CD1c-positive myeloid dendritic cell (primary cell): Measurements from ENCODE around the gene DCLRE1B.

Experiments
- DNase-seq: peaks from one replicate; pipeline ENCODE4 v3.0.0-alpha.2; 2016; ENCODE audit errors: extremely low spot score

Gene DCLRE1B

DNA sequence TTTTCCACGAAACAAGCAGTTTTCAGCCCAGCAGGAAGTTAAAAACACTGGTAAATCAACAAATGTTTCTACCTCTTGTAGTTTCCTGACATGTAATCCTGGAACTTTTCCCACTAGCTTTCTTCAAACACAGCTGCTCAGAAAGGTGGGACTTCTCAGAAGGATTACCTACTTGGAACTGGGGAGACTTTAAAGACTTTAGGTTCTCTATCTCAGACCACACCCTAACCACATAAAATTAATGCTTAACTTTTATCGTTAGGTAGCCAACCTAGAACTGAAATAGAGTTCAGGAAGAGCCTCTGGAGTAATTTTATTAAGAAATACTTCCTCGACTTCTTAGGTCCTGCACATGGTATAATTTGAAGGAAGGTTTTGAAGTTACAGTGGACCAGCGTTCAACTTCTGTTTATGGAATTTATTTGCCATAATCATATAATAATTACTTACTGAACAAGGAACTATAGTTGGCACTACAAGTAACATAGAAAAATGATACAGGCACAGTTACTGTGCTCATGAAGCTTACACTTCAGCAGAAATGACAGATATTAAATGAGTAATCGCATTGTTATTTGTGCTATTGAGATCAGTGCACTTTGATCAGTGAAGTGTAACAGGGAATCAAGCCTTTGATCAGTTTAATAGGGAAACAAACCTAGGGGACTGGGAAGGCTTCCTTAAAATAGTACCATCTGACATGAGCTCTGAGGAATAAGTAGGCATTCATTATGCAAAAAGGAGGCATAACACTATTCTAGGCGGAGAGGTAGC, 17.5 kb upstream of the DCLRE1B start, which contains the start of gene BCL2L15:
Gene BCL2L15 (minus strand): TSS at position 180 of the 774 bp plus-strand sequence. CDS start 206 bp downstream, outside the sequence.
- DNase-seq: no peak

DNA sequence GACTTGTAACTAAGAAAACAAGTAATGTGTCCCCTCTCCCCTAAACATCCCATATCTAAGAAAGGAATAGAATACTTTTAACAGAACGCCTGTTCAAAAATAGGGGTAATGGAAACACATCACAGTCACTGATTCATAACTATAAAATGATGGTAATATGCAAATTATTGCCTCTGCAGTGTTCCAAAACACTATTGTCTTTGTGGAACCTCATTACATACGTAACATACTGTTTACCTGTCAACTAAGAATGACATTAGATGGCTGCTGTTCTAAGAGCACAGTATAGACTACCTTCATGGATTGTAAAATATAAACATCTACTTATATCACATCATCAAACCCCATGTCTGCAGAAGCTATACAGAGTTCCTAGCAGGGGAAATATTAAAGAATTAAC, 14.3 kb upstream of the DCLRE1B start:
- DNase-seq: no peak

- no peak for DNase-seq
Observed at GRCh38 chr1:113891631-113892220, 13.4 kb upstream of the DCLRE1B start.

DNA sequence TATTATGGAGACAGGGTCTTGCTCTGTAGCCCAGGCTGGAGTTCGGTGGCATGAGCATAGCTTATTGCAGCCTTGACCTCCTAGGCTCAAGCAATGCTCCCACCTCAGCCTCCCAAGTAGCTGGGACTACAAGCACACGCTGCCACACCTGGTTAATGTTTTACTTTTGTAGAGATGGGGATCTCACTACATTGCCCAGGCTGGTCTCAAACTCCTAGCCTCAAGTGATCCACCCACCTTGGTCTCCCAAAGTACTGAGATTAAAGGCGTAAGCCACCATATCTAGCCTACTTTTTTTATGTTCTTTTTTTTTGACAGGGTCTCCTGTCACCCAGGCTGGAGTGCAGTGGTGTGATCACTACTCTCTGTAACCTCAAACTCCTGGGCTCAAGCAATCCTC, 11.9 kb upstream of the DCLRE1B start:
- no peak for DNase-seq

DNA sequence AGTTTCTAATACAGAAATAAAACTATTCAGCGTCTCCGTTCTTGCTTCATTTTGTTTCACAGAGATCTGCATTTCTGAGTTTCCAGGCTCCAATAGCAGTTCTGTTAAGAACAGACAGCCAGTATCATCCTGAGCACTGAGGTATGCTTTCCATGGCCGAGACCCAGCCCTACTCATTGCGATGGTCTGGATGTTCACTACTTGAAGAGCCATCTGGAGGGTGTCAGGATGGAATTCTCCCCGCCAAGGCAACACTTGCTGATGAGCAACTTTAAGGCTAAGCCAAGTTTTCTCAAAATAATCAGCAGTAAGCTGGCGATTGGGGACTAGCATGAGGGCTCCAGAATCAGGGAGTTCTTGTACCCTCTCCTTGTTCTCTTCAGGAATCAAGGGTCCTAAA, 10.0 kb upstream of the DCLRE1B start:
- no peak for DNase-seq

DNA sequence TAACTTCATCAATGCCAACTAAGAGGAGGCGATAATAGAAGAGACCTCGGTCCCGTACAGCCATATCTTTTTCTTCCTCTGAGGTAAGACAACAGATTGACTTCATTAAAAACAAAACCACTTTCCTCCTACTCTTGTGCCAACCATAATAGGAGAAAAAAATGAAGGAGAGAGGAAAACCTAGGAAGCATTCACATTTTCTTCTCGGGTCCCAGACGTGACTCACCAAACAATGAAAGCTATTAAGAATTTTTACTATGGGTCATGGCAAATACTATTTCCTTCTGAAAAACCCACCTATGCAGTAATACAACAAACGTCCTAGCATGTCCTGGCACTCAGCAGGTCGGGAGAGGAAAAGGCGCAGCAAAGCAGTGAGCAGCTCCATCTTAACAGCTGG, 9.2 kb upstream of the DCLRE1B start:
- DNase-seq: no peak

GRCh38 chr1:113898241-113898814, 6.8 kb upstream of the DCLRE1B start:
- no peak for DNase-seq

- no peak for DNase-seq
Observed at GRCh38 chr1:113899111-113899510, 6.0 kb upstream of the DCLRE1B start.

- no peak for DNase-seq
Observed at GRCh38 chr1:113901191-113901590, 3.9 kb upstream of the DCLRE1B start.

DNA sequence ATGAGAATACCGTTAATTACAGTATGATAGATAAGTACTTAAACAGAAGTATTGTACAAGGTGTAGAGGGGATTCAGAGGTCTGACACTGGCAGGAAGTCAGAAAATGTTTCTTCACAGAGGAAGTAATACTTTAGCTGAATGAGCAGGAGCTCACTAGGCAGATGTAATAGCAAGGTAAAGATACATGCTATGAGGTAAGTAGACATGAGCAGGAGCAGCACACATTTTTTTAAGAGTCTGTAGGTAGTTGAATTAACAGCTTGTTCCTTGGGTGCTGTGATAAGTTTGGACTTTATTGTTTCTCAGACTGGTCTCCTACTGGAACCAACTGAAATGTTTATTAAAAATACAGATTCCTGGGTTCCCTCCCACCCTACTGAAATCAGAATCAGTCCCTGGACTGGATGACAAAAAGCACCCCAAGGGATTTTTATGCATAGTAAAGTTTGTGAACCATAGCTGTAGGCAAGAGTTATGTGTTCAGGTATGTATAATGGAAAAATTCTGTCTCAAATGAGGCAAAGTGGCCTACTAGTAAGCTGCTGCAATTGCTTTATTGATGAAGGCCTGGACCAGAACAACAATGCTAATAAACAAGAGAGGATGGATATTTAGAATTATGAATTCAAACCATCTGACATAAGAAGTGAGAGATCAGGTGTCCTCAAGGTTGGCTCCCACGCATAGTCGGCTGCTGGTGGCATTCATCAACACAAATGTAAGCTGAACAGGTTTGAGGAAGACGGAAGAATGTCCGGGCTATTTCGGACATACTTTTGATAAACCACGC, 1.4 kb upstream of the DCLRE1B start:
- DNase-seq: no peak

- DNase-seq: peak; percentile 71
Observed at GRCh38 chr1:113904293-113904673, 843 bp upstream of the DCLRE1B start.

DNA sequence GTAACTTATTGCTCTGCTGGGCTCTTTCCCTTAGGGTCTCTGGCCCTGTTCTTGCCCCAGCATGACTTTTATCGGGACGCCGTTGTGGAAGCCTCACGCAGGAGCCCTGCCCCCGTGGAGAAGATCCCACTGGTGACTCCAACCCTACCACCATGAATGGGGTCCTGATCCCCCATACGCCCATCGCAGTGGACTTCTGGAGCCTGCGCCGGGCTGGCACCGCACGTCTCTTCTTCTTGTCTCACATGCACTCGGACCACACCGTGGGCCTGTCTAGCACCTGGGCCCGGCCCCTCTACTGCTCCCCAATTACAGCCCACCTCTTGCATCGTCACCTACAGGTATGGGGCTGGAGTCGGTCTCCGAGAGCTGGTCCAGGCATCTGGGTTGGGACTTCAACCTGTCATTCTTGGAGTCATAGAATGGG, 322 bp downstream of the DCLRE1B start:
- no peak for DNase-seq

DNA sequence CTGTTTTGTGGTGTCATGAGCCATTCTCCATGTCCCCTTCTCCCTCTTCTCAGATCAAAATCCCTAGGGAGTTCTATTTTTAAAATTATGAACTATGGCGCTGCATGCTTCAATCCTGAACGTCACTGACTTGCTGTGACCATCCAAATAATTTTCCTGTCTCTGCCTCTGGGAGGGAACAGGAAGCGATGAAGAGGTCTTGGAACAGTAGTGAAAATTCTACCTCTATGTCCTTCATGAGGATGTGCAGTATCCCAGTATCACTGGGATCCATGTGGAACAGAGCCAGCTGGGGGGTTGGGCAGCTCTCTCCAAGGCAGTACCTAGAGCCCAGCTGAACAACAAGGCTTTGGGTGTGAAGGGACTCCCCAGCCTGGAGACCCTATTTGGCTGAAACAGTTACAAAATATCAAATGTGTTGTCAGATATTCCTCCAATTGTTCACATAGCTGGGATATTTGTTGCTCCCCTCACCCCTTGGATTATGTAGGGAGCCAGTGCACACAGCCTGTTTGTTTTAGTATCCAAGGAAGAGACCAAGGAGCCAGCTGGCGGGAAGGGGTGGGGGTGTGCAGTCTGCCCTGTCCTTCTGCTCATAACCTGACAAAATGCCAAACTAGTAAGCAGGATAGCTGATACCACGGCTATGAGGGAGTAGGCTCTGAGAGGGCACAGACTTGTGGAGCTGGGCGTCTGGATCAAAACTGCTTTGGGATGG, 7.6 kb downstream of the DCLRE1B start:
- no peak for DNase-seq

GRCh38 chr1:113913312-113913668, 8.2 kb downstream of the DCLRE1B start:
- no peak for DNase-seq

DNA sequence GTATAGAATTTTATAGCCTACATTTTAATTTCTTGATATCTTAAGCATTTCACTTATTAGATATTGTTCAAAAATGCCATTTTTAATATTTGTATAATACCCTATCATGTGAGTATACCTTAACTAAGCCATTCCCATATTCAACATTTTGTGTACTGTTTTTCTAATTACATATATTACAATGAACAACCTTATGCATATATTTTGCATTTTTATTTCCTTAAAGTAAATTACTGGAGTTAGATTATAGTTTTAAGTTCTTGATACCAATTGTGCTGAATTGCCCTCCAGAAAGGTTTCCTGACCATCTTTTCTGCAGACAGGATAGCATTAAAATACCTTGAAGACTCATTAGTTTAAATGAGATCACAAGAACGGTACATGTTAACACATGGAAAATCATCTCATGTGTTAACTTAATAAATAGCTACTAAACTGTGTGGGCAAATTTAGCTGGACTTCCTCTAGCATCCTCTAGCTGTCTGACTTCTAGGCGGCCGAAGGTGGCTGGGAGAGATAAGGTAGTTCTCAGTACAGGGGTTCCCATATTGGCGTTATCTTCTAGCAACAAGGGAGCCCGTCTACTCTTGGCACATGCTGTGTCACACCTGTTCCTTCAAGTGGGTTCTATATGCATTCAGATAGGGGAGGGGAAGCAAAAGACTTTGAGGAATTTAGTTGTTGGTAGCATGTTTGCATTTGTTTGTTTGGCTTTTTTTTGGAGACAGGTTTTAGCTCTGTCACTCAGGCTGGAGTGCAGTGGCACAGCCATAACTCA, 8.9 kb downstream of the DCLRE1B start:
- no peak for DNase-seq

- no peak for DNase-seq
Observed at GRCh38 chr1:113916974-113917373, 11.8 kb downstream of the DCLRE1B start.

DNA sequence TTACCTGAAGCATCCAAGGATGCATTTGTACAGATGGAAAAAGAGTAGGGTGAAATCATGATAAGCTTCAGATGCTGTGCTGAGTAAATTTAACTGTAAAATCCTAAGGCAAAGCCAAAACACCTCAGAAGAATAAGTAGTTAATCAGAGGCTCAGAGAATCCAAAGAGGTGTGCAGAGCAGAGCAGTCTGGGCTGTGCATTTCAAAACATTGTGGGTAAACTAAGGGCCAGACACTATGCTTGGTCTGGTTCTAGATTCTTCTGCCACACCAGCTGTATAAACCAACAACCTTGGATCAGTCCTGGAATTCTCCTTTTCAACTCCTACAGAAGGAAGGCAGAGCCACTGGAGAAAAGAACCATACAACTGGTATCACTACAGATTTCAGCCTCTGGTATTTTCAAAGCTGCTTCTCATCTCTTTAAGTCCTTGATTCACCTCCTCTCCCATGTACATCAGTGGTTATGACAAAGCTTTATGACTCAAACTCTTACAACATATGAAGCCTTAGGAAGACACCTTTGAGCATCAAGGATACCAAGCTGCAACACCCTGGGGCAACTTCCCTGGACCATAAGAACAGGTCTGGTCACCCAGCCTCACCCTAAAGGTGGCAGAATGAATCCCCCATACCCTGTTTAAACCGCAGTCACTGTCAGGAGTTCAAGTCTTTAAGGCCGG, 12.4 kb downstream of the DCLRE1B start:
- DNase-seq: no peak

GRCh38 chr1:113918243-113918642, 13.1 kb downstream of the DCLRE1B start:
- DNase-seq: no peak

DNA sequence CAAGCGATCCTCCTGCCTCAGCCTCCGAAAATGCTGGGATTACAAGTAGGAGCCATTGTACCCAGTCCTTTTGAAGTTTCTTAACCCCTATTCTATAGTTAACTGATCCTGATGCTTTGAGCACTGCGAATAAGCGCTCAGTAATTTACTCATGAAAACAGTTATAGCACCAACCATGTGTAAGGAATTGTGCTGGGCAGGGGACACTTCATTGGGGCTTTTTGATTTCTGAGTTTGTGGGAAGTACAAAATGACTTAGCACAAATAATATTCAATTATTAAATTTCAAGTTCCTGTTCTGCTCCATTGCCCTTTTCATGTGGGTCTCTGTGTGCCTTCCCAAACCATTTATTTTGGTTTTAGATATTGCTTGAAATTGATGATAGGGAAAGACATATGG, 17.8 kb downstream of the DCLRE1B start:
- DNase-seq: no peak

GRCh38 chr1:113924473-113924872, 19.3 kb downstream of the DCLRE1B start:
- no peak for DNase-seq
